Measurements from ENCODE around the gene PODN. TPM values are rescaled to one million over a fixed set of nuclear protein-coding genes. Genes with fewer than 3 reads are reported as not detected.

The PODN gene
- polyA plus RNA-seq, 3 donors from 2014 or later: 1.7 to 4.3 (median 2.9) TPM

DNA sequence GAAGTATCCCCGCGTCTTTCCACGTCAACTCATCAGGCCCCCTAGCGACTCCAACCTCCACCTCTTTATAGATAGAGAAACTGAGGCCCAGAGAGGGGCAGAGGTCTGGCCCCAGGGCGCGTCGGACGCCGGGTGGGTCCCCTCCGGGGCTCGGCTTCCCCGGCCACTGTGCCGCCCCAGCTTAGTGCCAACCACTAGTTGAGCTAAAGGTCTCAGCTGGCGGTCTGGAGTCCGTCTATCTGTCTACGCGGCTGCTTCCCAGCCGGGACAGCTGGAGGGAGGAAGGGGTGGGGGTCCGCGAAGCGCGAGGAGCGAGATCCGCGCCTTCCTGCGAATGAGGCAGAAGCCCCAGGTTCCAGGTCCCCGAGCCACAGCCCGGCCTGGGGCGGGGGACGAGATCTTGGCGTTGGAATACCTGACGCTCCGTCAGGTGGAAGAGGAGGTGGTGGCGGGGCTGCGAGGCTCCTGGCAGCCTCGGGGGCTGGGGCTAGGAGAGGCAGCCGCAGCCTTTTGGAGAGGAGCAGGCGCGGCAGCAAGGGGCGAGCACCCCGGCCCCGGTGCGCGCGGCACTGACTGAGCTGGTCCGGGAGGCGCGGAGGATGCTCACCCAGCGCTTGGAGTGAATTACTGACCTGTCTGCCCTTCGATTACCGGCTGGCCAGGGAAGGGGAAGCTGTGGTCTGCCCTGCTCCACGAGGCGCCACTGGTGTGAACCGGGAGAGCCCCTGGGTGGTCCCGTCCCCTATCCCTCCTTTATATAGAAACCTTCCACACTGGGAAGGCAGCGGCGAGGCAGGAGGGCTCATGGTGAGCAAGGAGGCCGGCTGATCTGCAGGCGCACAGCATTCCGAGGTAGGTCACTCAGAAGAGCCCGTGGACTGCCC lies 937 bp downstream of the PODN start:
- no peak for DNase-seq
- Mint-ChIP-seq H3K27ac (no peak overlapping the region), H3K4me1 (peaks cover 0 to 6% of the 10 kb centered on the region in 2 donors), H3K9me3 (no peaks in the 10 kb centered on the region), H3K27me3 (ENCODE audit: low read depth in 3 of 3) (peaks cover 8 to 19% (median 9%) of the 10 kb centered on the region in 3 donors), H3K36me3 (no peaks in the 10 kb centered on the region), H3K4me3 (peak overlapping the region; percentile 58 to 75 (median 74))

- no peak for DNase-seq
- Mint-ChIP-seq H3K36me3 (no peaks in the 10 kb centered on the region), H3K9me3 (no peaks in the 10 kb centered on the region), H3K4me3 (peak overlapping the region; percentile 58 to 75 (median 74)), H3K27me3 (ENCODE audit: low read depth in 3 of 3) (peaks cover 8 to 19% (median 9%) of the 10 kb centered on the region in 3 donors), H3K4me1 (peaks cover 0 to 6% of the 10 kb centered on the region in 2 donors), H3K27ac (peak overlapping the region in 2 of 6 donors; percentile 10 to 34)
Observed at GRCh38 chr1:53063744-53064515, 1.9 kb downstream of the PODN start.

DNA sequence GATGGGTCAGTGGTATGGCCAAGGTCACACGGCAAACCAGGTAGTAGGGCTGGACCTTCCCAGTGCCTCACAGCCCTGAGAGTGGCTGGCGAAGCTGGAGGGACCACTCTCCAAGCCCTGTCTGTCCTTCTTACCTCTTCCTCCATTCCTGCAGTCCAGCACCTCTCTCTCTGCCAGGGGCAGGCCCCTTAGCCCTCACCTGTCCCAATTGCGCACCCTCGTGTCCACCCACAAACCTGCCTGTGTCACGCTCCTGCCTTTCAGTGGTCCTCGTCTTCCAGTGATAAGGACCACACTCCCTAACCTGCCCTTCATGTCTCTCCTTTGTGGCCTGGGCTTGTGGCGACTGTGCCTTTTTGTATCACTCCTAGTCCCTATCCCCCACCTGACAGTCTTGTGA lies 3.4 kb downstream of the PODN start:
- DNase-seq: no peak
- H3K27me3 Mint-ChIP-seq (ENCODE audit: low read depth in 3 of 3): peaks cover 8 to 19% (median 10%) of the 10 kb centered on the region in 3 donors
- H3K9me3 Mint-ChIP-seq: no peaks in the 10 kb centered on the region
- peaks cover 0 to 6% of the 10 kb centered on the region in 2 donors for H3K4me1 Mint-ChIP-seq
- H3K27ac Mint-ChIP-seq: peak overlapping the region in 2 of 6 donors; percentile 9 to 67
- no peaks in the 10 kb centered on the region for H3K36me3 Mint-ChIP-seq
- peak overlapping the region in 2 of 5 donors; percentile 1 to 16 for H3K4me3 Mint-ChIP-seq

DNA sequence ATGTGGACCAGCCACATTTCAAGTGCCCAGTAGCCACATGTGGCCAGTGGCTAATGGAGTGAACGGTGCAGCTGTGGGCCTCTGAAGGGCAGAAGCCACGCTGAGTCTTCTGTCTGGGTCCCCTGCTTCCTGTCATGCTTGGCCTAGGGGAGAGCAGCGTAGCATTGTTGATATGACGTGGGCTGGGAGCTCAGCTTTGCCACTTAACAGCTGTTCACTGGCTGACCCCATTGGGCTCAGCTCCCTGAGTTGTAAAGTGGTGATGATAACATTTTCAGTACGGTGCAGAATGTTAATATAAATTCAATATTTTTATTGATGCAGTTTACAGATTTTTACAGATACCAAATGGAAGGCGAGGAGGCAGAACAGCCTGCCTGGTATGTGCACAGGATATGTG lies 4.5 kb downstream of the PODN start:
- no peak for DNase-seq
- Mint-ChIP-seq H3K27me3 (ENCODE audit: low read depth in 3 of 3) (peaks cover 8 to 13% (median 12%) of the 10 kb centered on the region in 3 donors), H3K4me1 (peaks cover 0 to 6% of the 10 kb centered on the region in 2 donors), H3K9me3 (no peaks in the 10 kb centered on the region), H3K4me3 (no peak overlapping the region), H3K27ac (no peak overlapping the region), H3K36me3 (no peaks in the 10 kb centered on the region)

DNA sequence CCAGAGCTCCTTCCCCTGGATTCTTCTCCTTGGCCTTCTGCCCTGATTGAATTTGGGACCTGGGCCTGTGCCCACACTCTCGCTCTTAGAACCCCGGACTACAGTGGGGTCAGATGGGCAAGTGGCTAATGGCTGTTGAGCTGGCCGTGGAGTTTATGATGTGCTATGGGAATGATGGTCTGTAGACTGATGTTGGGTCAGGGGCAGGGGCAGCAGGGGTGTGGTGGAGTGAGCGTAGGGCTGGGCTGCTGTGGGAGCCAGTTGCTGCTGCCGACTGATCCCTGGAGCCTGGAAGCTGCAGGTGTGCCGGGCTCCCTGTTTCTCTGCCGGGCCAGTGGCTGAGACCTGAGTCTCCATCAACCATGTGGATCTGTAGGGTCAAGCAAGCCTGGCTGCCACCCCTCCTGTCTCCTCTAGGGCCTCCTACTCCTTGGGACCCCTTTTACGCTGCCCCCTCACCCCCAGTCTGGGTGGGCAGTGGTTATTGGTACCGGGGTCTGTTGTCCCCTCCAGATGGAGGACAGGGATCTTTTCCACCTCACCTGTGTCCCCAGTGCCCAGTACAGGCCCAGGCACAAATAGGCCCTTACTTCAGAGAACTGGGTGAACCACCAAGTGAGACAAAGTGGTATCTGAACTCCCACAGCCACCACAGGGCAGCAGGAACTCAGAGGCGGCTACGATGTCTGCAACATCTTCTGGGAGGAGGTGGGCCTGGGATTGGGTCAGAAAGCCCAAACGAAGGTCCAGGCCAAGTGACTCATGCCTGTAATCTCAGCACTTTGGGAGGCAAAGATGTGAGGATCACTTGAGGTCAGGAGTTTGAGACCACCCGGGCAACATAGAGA lies 5.1 kb downstream of the PODN start:
- peak overlapping the region in 1 of 6 donors; percentile 42 for H3K27ac Mint-ChIP-seq
- H3K9me3 Mint-ChIP-seq: no peaks in the 10 kb centered on the region
- H3K27me3 Mint-ChIP-seq (ENCODE audit: low read depth in 3 of 3): peaks cover 7 to 13% (median 12%) of the 10 kb centered on the region in 3 donors
- peaks cover 0 to 3% (median 0%) of the 10 kb centered on the region in 3 donors for H3K36me3 Mint-ChIP-seq
- no peak for DNase-seq
- peaks cover 0 to 6% of the 10 kb centered on the region in 2 donors for H3K4me1 Mint-ChIP-seq
- no peak overlapping the region for H3K4me3 Mint-ChIP-seq

DNA sequence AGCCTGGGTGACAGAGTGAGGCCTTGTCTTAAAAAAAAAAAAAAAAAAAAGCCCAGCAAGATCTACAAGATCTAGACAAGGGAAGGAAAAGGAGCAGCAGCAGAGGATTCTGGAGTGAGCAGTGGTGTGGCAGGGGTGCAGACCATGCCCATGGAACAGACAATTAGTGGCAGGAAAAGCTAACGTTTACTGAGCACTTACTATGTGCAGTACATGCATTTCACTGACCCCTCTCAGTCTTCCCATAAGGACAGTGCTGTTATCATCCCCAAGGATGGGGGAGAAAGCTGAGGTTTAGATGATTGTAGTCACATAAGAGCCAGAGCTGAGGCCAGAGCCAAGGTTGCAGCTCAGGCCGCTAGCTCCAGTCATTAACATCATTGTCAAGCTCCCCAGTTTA lies 5.9 kb downstream of the PODN start:
- peaks cover 0 to 3% (median 0%) of the 10 kb centered on the region in 3 donors for H3K36me3 Mint-ChIP-seq
- H3K9me3 Mint-ChIP-seq: no peaks in the 10 kb centered on the region
- H3K4me3 Mint-ChIP-seq: no peak overlapping the region
- no peak overlapping the region for H3K27ac Mint-ChIP-seq
- DNase-seq: no peak
- peaks cover 0 to 6% of the 10 kb centered on the region in 2 donors for H3K4me1 Mint-ChIP-seq
- peaks cover 7 to 13% (median 12%) of the 10 kb centered on the region in 3 donors for H3K27me3 Mint-ChIP-seq (ENCODE audit: low read depth in 3 of 3)

GRCh38 chr1:53068314-53069099 lies 6.5 kb downstream of the PODN start:
- H3K27ac Mint-ChIP-seq: no peak overlapping the region

DNA sequence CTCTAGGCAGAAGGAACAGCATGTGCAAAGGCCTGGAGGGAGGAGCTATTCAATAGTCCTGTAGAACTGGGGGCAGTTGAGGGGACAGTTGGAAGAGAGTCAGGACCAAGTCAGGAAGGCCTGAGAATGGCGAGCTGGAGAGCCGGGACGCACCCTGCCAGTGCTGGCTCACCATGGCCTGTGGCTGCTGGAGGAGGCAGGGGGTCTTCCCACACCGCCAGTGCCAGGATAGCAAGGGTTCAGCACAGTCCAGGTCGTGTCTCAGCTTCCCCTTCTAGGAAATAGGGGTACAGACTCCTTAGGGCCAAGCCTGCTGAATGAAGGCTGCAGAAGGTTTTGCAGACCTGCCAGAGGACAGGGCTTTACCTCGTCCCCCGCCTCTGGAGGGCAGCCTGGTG lies 7.3 kb downstream of the PODN start:
- Mint-ChIP-seq H3K9me3 (no peaks in the 10 kb centered on the region), H3K4me1 (no peaks in the 10 kb centered on the region), H3K27ac (no peak overlapping the region), H3K27me3 (ENCODE audit: low read depth in 3 of 3) (peaks cover 0 to 7% (median 6%) of the 10 kb centered on the region in 3 donors), H3K36me3 (peaks cover 0 to 3% (median 0%) of the 10 kb centered on the region in 3 donors), H3K4me3 (no peak overlapping the region)
- DNase-seq: no peak

More at GRCh38 chr1:53068314-53069099, 6.5 kb downstream of the PODN start:
- no peak overlapping the region for H3K4me3 Mint-ChIP-seq
- H3K4me1 Mint-ChIP-seq: peaks cover 0 to 4% of the 10 kb centered on the region in 2 donors
- no peak for DNase-seq
- H3K9me3 Mint-ChIP-seq: no peaks in the 10 kb centered on the region
- H3K27me3 Mint-ChIP-seq (ENCODE audit: low read depth in 3 of 3): peaks cover 5 to 12% (median 7%) of the 10 kb centered on the region in 3 donors
- peaks cover 0 to 3% (median 0%) of the 10 kb centered on the region in 3 donors for H3K36me3 Mint-ChIP-seq

- Mint-ChIP-seq H3K4me1 (no peaks in the 10 kb centered on the region), H3K27me3 (ENCODE audit: low read depth in 3 of 3) (peaks cover 0 to 8% (median 6%) of the 10 kb centered on the region in 3 donors), H3K27ac (no peak overlapping the region), H3K4me3 (no peak overlapping the region), H3K9me3 (no peaks in the 10 kb centered on the region), H3K36me3 (peaks cover 0 to 3% (median 0%) of the 10 kb centered on the region in 3 donors)
- no peak for DNase-seq
Observed at GRCh38 chr1:53069663-53070327, 7.8 kb downstream of the PODN start.

DNA sequence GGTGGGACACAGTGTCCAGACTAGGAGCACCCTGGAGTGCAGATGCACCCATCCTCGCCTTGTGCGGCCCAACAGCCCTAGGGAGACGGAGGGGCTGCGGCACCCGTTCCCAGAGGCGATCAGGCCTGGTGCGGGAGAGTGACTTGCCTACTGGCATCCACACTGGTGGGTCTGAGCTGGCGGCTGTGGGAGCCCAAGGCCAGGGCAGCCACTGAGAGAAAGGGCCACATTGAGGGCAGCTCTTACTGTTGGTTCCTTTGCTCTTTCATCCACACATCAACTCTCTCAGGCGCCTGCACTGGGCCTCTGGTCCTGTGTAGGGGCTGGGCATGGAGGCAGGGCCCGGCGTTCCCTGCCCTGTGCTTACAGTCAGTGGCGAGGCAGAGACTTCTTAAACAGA lies 8.6 kb downstream of the PODN start:
- Mint-ChIP-seq H3K36me3 (peaks cover 0 to 3% (median 0%) of the 10 kb centered on the region in 3 donors), H3K4me3 (no peak overlapping the region), H3K4me1 (peaks cover 0 to 6% of the 10 kb centered on the region in 2 donors), H3K27me3 (ENCODE audit: low read depth in 3 of 3) (peaks cover 1 to 8% (median 2%) of the 10 kb centered on the region in 3 donors), H3K27ac (no peak overlapping the region), H3K9me3 (no peaks in the 10 kb centered on the region)
- DNase-seq: no peak

DNA sequence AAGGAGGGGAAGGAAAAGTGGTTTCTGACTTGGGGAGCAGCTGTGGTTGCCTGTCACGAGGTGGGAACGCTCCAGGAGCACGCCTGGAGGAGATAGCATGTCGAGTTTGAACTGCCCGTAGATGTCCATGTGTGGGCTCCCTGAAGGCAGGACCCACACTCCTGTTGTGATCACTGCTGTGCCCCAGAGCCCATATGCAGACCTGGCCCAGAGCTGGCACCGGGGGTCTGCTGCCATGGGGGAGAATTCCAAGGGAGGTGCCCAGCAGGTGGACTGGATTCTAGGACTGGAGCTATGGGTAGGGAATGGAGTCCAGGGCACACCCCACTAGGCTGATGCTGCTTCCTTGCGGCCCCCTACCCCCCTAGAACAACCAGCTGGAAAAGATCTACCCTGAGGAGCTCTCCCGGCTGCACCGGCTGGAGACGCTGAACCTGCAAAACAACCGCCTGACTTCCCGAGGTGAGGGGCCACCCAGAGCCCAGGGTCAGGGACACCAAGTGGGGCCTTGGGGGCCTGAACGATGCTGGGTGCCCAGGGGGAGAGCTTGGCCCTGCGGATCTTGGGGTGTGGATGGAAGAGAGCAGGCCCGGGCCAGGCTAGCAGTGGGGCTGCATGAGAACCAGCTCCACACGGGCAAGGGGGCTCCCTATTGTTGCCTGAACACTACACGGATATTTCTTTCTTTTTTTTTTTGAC lies 9.3 kb downstream of the PODN start:
- Mint-ChIP-seq H3K4me3 (no peak overlapping the region), H3K36me3 (peaks cover 0 to 3% (median 0%) of the 10 kb centered on the region in 3 donors), H3K27me3 (ENCODE audit: low read depth in 3 of 3) (peaks cover 0 to 8% (median 1%) of the 10 kb centered on the region in 3 donors), H3K9me3 (no peaks in the 10 kb centered on the region), H3K4me1 (peaks cover 0 to 6% of the 10 kb centered on the region in 2 donors), H3K27ac (no peak overlapping the region)
- no peak for DNase-seq

DNA sequence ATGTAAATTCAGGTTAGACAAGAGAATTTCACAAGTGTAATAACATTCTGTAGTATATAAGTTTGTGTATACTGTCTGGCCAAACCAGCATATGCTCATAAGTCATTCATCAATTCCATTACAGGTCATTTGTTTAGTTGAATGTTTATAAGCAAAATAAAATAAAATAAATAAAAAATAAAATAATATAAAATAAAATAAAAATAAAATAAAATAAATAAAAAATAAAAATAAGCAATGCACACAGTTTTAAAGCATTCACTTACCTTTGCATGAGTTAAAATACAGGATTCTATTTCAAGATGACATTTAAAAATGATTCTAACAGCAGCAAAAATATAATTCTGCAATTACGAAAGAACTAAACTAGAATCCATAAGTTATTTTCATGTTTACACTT lies 9.9 kb downstream of the PODN start:
- DNase-seq: no peak
- no peak overlapping the region for H3K27ac Mint-ChIP-seq
- no peaks in the 10 kb centered on the region for H3K9me3 Mint-ChIP-seq
- no peak overlapping the region for H3K4me3 Mint-ChIP-seq
- peaks cover 0 to 8% (median 1%) of the 10 kb centered on the region in 3 donors for H3K27me3 Mint-ChIP-seq (ENCODE audit: low read depth in 3 of 3)
- H3K36me3 Mint-ChIP-seq: peaks cover 0 to 3% (median 0%) of the 10 kb centered on the region in 3 donors
- peaks cover 0 to 6% of the 10 kb centered on the region in 2 donors for H3K4me1 Mint-ChIP-seq
